Right ventricle myocardium inferior (tissue), 1 donor: ENCODE measurements around the gene MVB12B. TPM values are rescaled to one million over a fixed set of nuclear protein-coding genes. Genes with fewer than 3 reads are reported as not detected.

Source experiments
- ATAC-seq: fragments of 200-7000 bp; cut with Tn5 transposase; one replicate; pipeline ENCODE4 v1.9.1; 2020; ENCODE audit warnings: mild to moderate bottlenecking, moderate library complexity
- DNase-seq: peaks from one replicate; pipeline ENCODE4 v3.0.0; 2021; ENCODE audit errors: missing footprints
- intact Hi-C: fragments of 100-400 bp; cut with DNase I; formaldehyde crosslinking; loops from one replicate; pipeline ENCODE4 v1.11.0; 2022
- total RNA-seq: library from RNA; stranded (reverse); fragmentation: NEBNext Ultra II Directional; extraction: Animal tissue kit (Norgen Biotek cat#: 25700); gene quantifications from one replicate; pipeline ENCODE4 v1.2.1, GENCODE V29; 2021
- donor health status: DM: no; HTN: yes; CAD: no; lungs with severe emphysema.

MVB12B gene
- total RNA-seq, 1 donor from 2014 or later = 12.7 TPM

DNA sequence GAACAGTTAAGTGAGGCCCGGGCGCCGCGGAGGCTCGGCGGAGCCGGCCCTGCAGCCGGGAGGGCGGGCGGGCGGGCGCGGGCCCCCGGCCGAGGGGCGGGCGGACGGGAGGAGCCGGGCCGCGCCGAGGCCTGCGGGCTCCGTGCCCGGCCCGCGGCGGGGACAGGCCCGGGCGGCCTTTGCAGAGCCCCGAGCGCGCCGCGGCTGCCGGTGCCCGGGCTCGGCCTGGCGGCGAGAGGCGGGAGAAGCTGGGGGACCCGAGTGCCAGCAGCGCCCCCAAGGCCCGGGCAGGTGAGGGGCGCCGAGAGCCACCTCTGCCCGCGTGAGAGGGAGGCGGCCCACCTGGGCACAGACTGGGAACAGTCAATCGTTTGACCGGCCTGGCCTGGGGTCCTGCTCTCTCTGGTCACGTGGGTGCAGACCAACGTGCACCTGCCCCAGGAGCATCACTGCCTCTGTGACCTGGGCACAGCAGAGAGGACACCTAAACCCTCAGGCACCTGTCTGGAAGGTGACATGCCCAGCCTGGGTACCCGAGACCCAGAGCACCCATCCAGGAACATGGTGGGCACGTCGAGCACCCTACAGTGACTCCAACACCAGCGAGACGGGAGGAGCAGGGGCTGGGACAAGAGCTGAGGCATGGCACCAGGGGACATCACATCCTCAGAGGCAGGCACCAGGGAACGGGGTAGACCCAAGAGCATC lies 531 bp downstream of the MVB12B start:
- ATAC-seq = peak; percentile 45
- DNase-seq = no peak
- intact Hi-C loops = loop anchor here (5.0 kb wide), 1 partner anchor 65 kb away; no protein-coding TSS in a partner anchor

DNA sequence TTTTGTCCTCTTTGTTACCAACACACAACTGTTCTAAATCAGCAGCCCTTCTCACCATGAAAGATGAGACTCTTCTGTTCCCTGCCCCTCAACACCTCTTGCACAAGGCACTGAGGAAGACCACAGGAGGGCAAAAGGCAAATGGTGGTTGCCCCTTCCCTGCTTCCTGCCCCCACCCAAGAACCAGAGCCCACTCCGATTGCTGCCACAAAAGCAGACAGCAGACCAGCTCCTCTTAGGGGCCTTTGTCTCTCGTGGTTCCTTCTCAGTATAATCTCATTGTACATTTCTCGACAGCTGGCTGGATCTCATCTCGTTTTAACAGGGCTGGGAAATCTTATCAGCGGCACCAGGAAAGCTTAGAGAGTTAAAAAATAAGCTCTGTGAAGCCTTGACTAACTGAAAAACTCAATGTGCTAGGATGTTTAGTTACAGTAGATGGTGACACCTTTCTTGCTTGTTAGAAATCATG lies 1.1 kb downstream of the MVB12B start:
- no peak for ATAC-seq
- DNase-seq = no peak
- intact Hi-C loops = loop anchor here (5.0 kb wide), 1 partner anchor 65 kb away; no protein-coding TSS in a partner anchor

DNA sequence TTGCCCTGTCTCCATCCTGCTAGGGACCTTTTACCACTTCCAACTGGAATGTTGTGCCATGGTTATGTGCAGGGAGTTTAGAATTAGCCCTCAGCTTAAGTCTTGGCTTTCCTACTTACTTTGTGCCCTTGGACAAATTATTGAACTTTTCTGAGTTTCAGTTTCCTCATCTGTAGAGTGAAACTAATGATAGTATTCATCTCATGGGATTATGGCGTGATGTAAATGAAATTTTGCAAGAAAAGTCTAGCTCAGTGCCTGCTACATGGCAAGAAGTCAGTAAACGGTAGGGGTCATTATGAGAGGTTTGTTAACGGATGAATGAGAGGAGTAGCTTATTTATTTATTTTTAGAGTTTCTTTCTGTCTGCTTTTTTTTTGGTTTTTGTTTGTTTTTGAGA lies 1.8 kb downstream of the MVB12B start:
- DNase-seq = no peak
- intact Hi-C loops = loop anchor here (5.0 kb wide), 1 partner anchor 64 kb away; no protein-coding TSS in a partner anchor
- ATAC-seq = no peak

DNA sequence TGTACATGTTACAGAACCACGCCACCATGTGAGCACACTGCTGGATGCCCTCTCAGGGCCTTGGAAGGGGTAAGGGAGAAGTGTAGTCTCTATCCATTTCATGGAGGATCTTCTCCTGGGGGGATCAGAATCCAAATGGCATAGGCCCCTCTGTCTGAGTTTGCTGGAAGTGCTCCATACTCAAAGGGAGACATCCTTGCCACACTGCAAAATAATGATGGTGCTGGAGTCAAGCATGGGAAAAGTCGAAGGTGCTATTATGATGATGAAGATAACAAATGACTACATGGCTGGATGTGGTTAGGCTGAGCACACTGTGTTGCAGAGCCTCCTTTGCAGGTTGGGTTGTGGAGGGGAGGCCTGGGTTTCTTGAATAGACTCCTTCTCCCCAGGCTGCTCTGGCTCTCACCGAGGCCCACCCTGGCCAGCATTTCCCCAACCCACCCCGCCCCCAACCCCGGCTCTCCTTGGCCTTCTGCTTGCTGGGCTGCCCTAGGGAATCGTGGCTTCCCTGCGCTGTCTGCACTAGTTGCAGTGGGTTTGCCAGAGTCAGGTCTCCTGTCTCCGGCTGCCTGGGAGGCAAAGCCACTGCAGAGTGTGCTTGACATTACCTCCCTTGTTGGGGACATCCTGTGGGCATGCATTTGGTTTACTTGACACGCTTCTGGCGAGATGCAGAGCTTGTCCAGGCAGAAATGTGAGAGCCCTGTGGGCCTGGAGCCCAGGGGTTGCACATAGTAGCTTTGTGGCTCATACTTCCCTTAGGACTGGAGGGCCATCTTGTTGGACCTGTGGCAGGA lies 3.0 kb downstream of the MVB12B start:
- DNase-seq (peak; percentile 72), ATAC-seq (peak; percentile 24)
- intact Hi-C loops = loop anchor here (5.0 kb wide), 1 partner anchor 63 kb away; no protein-coding TSS in a partner anchor

DNA sequence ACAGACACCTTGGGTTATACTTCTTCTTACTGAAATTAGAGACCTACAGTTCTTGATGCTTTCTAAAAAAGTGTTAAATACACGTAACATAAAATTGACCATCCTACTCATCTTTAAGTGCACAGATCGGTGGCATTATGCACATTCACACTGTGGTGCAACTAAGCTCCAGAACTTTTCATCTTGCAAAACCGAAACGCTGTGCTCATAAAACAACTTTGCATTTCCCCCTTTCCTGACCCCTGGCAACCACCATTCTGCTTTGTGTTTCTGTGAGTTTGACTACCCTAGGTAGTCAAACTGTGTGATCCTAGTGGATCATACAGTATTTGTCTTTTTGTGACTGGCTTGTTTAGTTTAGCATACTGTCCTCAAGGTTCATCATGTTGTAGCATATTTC lies 3.9 kb downstream of the MVB12B start:
- DNase-seq (no peak), ATAC-seq (no peak)
- intact Hi-C loops = no loop called here

DNA sequence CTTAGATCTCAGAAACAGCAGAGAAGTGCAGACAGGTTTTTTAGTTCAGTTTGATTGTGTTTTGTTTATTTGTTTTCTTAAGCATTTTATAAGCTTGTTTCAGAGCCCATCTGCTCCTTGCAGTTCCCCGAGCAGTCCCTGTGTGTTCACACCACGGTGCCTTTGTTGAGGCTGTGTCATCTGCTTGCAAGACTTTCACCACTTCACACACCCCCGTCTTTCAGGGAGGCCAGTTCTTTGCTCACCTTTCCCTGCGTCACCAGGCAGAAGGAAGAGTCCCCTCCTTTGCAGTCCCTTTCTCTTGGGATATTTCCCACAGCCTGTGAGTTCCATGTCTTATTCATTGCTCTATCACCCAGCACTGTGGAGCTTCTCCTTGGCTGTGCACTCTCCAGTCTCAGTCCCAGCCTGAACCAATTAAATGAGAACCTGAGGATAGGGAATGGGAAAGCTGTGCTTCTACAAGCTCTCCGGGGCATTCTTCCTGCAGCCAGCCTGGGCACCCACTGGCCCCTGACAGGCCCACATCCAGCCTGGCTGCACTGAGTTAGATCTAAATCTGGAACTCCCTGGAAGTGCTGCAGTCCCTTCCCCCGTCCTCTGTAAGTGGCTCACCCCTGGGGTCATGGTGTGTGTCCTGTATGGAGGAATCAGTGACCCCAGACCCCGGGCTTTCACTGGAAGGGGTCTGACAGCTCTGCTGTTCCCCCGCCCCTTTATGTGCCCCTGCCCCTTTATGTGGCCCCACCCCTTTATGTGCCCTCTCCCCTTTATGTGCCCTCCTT lies 5.5 kb downstream of the MVB12B start:
- DNase-seq (no peak), ATAC-seq (peak; percentile 24)
- intact Hi-C loops = no loop called here

DNA sequence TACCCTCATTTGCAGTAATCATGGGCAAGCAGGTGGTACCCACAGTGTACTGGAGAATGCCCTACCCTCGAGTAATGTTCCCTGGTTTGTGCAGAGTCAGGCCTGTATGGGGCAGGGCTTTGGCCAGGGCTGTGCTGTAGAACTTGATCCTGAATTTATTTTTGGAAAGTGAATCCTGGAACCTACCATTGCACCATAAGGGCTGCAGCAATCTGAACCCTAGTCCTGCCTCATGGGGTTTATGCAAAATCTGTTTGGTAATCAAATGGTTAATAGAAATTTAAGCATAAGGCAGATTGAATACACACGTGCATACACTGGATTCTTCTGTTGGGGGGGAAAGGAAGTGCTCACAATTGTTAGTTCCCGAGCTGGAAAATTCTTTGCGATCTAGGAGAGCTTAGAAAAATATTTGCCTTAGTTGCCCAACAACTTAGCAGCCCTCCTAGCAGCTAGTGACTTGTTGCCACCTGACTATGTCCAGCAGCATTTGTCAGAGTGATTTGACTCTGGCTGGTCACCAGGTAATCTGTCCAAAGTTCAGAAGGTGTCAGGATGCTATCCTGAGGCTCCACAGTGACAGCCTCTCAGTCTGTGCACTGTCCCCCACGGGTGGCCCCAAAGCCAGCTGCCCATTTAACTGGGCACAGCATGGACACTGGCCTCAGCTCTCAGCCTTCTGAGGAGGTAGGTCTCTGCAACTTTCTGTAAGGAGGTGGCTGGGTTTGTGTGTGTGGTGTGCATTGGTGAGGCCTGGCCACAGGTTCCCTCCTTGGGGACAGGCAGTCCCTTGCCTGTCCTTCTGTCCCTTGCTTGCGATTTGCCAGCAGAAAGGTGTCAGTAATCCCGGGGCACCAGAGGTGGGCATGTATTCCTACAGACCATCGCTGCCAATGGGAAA lies 8.3 kb downstream of the MVB12B start:
- intact Hi-C loops = no loop called here
- ATAC-seq = peak; percentile 68
- no peak for DNase-seq

DNA sequence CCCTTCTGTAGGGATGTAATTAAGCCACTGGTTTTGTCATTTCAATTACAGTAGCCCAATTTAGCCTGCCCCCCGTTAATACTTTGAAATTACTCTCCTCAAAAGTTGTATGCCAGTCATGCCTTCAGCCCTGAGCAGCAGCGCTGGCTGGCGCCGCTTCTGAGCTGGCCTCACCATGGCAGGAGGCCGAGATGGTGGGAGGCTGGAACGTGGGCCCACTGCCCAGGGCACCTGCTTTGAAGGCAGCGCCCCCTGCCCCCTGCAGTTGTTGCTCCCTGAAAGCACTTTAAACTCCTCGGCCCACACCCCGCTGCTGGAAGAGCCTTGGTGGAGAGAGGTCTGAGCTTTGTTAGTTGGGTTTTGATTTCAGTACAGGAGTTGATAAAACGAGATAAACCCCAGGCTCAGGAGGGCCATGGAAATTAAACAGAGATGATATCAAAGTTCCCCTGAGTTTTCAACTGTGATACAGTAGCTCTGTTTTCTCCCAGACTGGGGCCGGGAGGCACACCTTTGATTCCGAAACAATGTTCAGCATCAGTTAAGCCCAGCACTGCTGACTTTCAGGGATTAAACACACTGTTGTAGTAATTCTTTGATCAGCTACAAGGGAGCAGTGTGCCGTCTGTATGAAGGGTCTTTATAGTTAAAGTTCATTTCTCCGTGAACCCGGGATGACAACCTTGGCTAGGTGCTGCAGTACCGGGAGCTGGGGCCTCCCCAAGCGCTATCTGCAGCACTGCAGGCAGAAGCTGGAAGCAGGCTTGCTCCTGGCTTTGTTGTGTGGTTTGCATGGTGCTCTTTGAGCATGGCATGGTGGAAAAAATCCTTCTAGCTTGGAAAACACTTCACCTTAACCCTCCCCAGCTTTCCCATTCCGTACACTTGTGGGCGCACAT lies 9.5 kb downstream of the MVB12B start:
- DNase-seq (no peak), ATAC-seq (no peak)
- intact Hi-C loops = no loop called here

DNA sequence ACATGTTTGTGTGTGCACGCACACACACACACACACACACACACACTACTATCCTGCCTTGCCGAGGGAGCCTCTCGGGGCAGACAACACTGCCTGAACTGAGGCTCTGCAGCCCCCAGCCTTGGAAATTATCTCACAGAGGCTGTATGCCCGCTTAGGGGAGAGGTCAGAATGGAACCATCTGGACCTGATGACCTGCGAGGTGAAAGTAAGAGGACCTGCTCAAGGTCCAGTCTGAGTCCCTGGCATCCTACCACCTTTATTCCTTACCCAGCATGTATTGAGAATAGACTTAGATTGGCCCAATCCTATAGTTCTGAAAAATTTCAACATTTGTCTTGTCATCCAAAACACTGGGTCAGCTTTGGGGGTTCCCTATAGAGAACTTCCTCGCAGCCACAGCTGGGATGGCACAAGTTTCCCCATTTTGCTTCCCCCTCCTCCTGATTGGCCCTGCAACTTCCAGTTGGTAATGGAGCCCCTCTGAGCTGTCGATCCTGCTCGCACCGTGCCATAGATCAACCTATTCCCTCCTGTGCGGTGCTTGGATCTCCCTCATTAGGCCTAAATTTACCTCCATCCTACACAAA lies 10.2 kb downstream of the MVB12B start:
- intact Hi-C loops = no loop called here

DNA sequence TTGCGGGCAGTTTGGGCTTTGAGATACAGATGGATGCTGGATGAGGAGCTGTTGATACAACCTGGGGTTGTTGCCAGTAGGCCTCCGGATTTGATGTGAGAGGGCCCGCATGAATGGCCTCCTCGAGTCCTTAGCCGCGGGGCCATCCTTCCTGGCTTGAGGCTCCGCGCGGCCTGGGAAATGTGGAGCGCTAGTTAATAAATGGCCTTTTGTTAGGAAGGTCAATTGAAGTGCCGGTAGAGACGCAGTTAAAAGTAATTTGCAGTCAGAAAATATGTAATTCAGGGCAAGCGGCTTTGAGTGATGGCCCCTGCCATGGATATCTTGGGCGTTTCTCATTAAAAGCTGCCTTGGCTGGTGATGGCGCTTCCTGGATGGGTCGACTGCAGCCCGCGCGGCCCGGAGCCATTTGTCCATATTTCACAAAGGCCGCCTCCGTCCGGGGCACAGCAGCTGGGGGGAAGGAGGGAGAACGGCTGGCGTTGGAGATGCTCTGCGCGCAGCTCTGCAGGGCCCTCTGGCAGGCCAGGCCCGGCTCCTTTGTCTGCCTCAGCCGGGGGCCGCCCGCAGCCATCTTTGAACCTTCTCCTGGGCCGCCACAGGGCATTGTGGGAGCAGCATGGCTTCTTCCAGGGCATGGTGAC lies 11.2 kb downstream of the MVB12B start:
- ATAC-seq (no peak), DNase-seq (no peak)
- intact Hi-C loops = no loop called here

More for the DNA sequence above, 10.2 kb downstream of the MVB12B start:
- ATAC-seq (peak; percentile 33), DNase-seq (no peak)

DNA sequence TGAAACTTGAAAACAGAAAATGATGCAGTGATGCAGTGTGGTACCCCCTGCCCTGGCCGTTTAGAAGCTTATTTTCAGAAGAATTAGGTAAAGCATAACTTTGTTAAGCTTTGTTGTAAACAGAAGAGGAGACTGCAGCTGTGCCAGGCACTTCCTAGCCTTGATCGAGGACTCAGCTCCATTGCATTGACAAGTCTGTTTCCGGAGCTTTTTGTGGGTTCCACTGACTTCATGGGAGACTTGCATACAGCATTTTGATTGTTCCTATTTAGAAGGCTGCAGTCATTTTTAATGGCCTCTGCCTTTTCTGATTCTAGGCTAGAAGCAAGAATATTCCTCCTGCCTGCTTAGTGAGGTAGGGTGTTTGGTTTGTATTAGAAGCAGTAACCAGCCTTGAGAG lies 12.3 kb downstream of the MVB12B start:
- intact Hi-C loops = no loop called here
- no peak for DNase-seq
- ATAC-seq = no peak

DNA sequence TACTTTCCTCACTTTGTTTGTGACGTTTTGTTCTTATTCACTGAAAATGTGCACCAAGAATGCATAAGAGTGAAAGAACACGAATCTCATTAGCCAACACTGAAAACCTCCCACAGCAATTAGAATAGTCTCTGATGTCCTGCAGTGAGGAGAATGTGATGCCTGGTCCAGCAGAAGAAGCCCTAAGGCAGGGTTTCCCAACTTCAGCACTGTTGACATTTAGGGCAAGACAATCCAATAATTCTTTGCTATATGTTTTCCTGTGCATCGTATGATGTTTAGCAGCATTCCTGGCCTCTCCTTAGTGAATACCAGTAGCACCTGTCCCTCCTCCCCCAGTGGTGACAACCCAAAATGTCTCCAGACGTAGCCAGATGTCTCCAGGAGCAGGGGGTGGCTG lies 14.8 kb downstream of the MVB12B start:
- DNase-seq = no peak
- intact Hi-C loops = no loop called here
- no peak for ATAC-seq

DNA sequence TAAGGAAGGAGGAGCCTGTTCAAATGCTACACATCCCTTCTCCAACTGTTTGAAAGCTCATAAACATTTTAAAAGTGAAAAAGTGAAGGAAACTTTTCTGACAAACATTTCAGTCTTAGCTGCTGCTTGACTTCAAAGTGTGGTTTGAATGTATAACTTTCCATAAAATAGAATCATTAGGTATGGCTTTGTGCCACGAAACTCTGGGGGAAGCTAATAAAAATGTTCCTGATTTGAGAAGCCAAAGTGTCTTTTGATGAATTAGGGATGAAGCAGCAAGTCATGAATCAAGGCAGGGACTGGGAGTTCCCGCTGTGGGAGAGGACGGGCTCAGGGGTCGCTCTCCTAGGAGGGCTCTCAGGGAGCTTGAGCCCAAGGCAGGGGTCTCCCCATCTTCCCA lies 15.3 kb downstream of the MVB12B start:
- DNase-seq (no peak), ATAC-seq (no peak)
- intact Hi-C loops = no loop called here

DNA sequence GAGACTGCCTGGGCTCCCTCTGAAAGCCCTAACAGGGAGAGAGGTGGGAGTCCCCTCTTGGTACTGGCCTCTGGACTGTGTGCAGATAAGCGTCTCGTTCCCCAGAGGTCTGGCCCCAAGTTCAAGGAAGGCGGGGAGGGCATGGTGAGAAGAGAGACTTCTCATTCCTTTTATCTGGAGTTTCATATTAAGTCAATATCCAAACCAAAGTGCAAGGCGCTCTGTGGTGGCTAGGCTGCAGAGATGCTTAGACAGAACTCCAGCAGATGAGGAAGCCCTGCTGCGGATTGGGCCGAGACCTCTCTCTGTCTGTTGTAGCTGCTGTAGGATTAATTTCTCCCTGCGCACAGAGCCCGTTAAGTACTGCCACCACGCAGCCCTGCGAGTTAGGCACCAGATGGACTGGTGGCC lies 16.0 kb downstream of the MVB12B start:
- DNase-seq (no peak), ATAC-seq (no peak)
- intact Hi-C loops = no loop called here

DNA sequence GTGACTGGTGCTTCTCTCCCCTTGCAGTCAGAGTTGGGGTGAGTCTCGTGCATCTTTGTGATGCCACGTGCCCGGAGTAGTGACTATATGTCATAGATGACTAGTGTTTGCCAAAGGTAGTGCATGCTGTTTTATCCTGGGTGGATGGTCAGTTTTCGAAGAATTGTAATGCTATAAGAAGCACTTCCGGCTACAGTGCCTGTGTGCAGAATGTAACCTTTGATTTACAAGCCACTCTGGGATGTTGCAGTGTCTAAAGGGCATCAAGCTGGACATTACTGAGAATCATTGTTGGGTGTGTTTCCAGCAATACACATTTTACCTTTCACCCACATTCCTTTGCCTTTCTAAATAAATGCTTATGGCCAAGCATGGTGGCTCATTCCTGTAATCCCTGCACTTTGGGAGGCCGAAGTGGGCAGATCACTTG lies 16.7 kb downstream of the MVB12B start:
- intact Hi-C loops = no loop called here
- no peak for DNase-seq
- no peak for ATAC-seq

DNA sequence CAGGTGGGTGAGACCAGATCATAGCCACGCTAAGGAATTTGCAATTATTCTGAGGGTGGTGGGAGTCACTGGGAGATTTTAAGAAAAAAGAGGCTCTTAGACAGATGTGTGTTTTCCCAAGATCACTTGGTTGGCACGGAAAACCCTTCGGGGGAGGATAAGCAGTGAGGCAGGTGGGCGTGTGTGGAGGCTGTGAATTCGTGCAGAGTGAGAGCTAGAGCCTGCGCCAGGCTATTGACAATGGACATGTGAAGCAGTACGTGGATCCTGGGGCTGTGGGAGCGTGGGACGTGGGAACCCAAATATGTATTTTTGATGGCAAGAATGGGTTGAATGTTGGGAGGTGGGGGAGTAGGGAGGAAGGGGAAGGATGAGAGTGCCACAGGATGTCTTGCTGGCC lies 19.4 kb downstream of the MVB12B start:
- DNase-seq (no peak), ATAC-seq (no peak)
- intact Hi-C loops = no loop called here
